Vagina (tissue), 2 donors: Measurements from ENCODE around the gene FRMD6.

Experiments used
- POLR2A ChIP-seq, 2 donors: fragments of 450-650 bp; IDR thresholded peaks; one replicate each; pipeline ENCODE4 v1.6.1; 2017; ENCODE audit warnings: antibody characterized with exemption in 2 of 2, mild to moderate bottlenecking in 2 of 2, moderate library complexity in 2 of 2
- TF ChIP-seq, protein P1 (sequence below), 3 experiments: fragments of 450-650 bp in 2 of 3; fragments of 200-600 bp in 1 of 3; sonication (generic) in 1 of 3; IDR thresholded peaks; one replicate each; pipeline ENCODE4 v1.5.1; 2017 to 2019; ENCODE audit warnings: antibody characterized with exemption in 3 of 3, mild to moderate bottlenecking in 2 of 3, moderate library complexity in 2 of 3

DNA sequence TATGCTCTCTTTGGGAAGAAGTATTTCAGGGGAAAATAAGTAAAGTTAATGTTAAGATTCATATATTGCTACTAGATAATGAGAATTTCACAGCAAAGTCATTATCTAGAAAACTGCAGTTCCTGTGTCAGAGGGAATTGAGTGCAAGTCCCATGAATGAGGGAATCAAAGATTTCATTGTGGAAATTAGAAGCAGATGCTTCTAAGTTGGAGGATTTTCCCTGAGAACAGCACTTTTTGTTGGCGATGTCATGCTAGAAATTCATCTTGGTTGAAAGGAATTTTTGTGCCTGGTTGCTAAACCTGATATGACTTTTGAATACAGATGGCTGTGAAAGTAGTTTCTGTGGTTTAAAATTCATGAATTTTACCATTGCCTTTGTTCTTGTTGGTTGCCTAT, 25.6 kb downstream of the FRMD6 start:
- TF ChIP-seq, protein P1, sequence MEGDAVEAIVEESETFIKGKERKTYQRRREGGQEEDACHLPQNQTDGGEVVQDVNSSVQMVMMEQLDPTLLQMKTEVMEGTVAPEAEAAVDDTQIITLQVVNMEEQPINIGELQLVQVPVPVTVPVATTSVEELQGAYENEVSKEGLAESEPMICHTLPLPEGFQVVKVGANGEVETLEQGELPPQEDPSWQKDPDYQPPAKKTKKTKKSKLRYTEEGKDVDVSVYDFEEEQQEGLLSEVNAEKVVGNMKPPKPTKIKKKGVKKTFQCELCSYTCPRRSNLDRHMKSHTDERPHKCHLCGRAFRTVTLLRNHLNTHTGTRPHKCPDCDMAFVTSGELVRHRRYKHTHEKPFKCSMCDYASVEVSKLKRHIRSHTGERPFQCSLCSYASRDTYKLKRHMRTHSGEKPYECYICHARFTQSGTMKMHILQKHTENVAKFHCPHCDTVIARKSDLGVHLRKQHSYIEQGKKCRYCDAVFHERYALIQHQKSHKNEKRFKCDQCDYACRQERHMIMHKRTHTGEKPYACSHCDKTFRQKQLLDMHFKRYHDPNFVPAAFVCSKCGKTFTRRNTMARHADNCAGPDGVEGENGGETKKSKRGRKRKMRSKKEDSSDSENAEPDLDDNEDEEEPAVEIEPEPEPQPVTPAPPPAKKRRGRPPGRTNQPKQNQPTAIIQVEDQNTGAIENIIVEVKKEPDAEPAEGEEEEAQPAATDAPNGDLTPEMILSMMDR (IDR thresholded peaks at IDR 0.05) = no peak
- TF ChIP-seq POLR2A (IDR thresholded peaks at IDR 0.05) = no peak
